GM12878 (cell line): Measurements from ENCODE around the gene RPS6KA4. TPM values are rescaled to one million over a fixed set of nuclear protein-coding genes. Genes with fewer than 3 reads are reported as not detected.

Source experiments
- ASH2L ChIP-seq: fragments of 300-600, 200-600 bp; sonication (generic); IDR thresholded peaks from 2 replicates; pipeline ENCODE4 v1.6.1; 2017; ENCODE audit warnings: low read depth, mild to moderate bottlenecking, borderline replicate concordance
- BRCA1 ChIP-seq: IDR thresholded peaks from 2 replicates; pipeline ENCODE4 v1.6.1; 2011; ENCODE audit warnings: low read depth, low read length, improper control_type of control experiment
- KLF5 ChIP-seq: fragments of 450-650 bp; IDR thresholded peaks from 2 replicates; pipeline ENCODE4 v1.6.1; 2014; ENCODE audit warnings: mild to moderate bottlenecking; ENCODE audit not compliant: partially characterized antibody
- LARP7 ChIP-seq: fragments of 450-650 bp; IDR thresholded peaks from 2 replicates; pipeline ENCODE4 v1.6.1; 2017; ENCODE audit warnings: mild to moderate bottlenecking
- POLR2AphosphoS5 ChIP-seq: IDR thresholded peaks from 2 replicates; pipeline ENCODE4 v1.6.1; 2011; ENCODE audit warnings: mild to moderate bottlenecking, low read length, inconsistent platforms
- RAD21 ChIP-seq: IDR thresholded peaks from 2 replicates; pipeline ENCODE4 v1.6.1; 2011; ENCODE audit warnings: mild to moderate bottlenecking, low read depth, low read length, moderate library complexity; ENCODE audit not compliant: insufficient read depth
- SRF ChIP-seq, 2 experiments: IDR thresholded peaks; 2 replicates each; pipeline ENCODE4 v1.6.1; 2011; ENCODE audit warnings: low read depth in 2 of 2, low read length in 2 of 2, mild to moderate bottlenecking in 1 of 2, moderate library complexity in 1 of 2
- STAT3 ChIP-seq: IDR thresholded peaks from 2 replicates; pipeline ENCODE4 v1.6.1; 2011; ENCODE audit warnings: low read depth, low read length, improper control_type of control experiment
- polyA plus RNA-seq, 11 experiments: library from polyadenylated mRNA; depleted of rRNA in 4 of 11; unstranded in 6 of 11; stranded (reverse) in 5 of 11; fragments of >200 nt; fragmentation: Nextera tagmentation in 4 of 11; fragmentation: Illumina TruSeq in 1 of 11; extraction: Ambion mirVana in 4 of 11; extraction: Trizol in 1 of 11; gene quantifications; 1 replicate in 1 of 11; 2 replicates in 10 of 11; pipeline versions ENCODE4 v1.2.1 to v1.2.3, GENCODE V29; 2011 to 2016; ENCODE audit warnings: inconsistent platforms in 2 of 11, missing spikeins in 2 of 11, low read depth in 1 of 11
- total RNA-seq, 4 experiments: library from RNA; depleted of rRNA in 3 of 4; stranded (reverse); fragments of >200 nt in 3 of 4; fragmentation: Illumina TruSeq in 1 of 4; extraction: Trizol in 1 of 4; gene quantifications; 2 replicates each; pipeline versions ENCODE4 v1.2.1 to v1.2.3, GENCODE V29; 2013 to 2021
- TF ChIP-seq, protein P1 (sequence below): IDR thresholded peaks from 2 replicates; pipeline ENCODE4 v1.6.1; 2011; ENCODE audit warnings: low read depth, low read length, improper control_type of control experiment, borderline replicate concordance

Gene RPS6KA4
- total and polyA plus RNA-seq, 10 of the 15 experiments (the other 5 are each of a cell fraction or from before 2014, with no cell fraction given) = 0.34 to 32.6 (median 11.3) TPM

GRCh38 chr11:64317325-64317960 lies 41.5 kb upstream of the RPS6KA4 start, which contains the start of gene TRMT112 (continued):
- TF ChIP-seq, protein P1, sequence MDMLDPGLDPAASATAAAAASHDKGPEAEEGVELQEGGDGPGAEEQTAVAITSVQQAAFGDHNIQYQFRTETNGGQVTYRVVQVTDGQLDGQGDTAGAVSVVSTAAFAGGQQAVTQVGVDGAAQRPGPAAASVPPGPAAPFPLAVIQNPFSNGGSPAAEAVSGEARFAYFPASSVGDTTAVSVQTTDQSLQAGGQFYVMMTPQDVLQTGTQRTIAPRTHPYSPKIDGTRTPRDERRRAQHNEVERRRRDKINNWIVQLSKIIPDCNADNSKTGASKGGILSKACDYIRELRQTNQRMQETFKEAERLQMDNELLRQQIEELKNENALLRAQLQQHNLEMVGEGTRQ = peak; percentile 73
- TF ChIP-seq KLF5 (no peak), LARP7 (0 out of 2 replicates have a peak, but pooled peaks have one; percentile 14), RAD21 (no peak), ASH2L (peak; percentile 35; the same call in 1 of the 2 replicates), BRCA1 (no peak), STAT3 (no peak), POLR2AphosphoS5 (peak; percentile 97), SRF (IDR thresholded peaks at IDR 0.05; ENCODE audit: low read depth in 2 of 2, low read length in 2 of 2) (no peak)
- TF ChIP-seq, all 136 proteins: peak for 69
